ENCODE results near the gene PSMD7. TPM values are rescaled to one million over a fixed set of nuclear protein-coding genes. Genes with fewer than 3 reads are reported as not detected.

PSMD7 gene
- total RNA-seq, 1 experiment from 2014 or later: 109 TPM

DNA sequence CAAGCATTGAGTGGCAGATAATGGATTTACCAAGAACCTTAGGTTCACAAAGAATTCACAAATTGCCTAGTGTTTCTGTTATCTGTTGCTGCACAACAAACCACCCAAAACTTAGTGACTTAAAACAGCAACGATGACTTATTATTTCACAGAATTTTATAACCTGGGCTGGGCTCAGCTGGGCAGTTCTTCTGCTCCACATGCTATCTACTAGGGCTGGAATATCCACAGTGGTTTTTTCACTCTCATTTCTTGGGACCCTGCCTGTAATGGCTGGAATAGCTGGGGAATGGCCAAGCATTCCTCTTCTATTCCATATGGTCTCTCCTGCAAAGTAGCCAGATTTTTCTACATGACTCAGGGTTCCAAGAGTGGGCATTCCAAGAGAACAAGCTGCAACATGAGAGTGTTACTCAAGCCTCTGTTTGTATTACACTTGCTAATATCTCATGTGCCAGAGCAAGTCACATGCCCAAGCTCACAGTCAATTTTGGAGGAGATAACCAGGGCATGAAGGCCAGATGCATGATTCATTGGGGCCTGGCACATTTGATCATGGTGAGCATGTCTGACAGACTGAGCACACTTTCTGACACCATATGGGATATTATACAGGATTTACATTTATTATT lies 4.9 kb upstream of the PSMD7 start:
- Histone ChIP-seq H2AFZ (ENCODE audit: low read depth, low read length, poor library complexity, severe bottlenecking) (no peak overlapping the region), H3K79me2 (ENCODE audit: insufficient read depth, low read length) (peaks cover 4% of the 10 kb centered on the region; the same call in 1 of the 2 replicates), H4K20me1 (ENCODE audit: insufficient read depth) (no peaks in the 10 kb centered on the region), H3K4me3 (replicated peaks in 1 of 2; ENCODE audit: low read depth in 1 of 2, low read length in 2 of 2) (no peak overlapping the region), H3K4me2 (ENCODE audit: low read length) (no peak overlapping the region), H3K36me3 (ENCODE audit: control insufficient read depth in 1 of 2, insufficient read depth in 2 of 2, low read length in 2 of 2) (no peaks in the 10 kb centered on the region), H3K9me2 (ENCODE audit: insufficient read depth) (no peaks in the 10 kb centered on the region), H3K9ac (ENCODE audit: low read length) (no peak overlapping the region), H3K9me3 (ENCODE audit: control insufficient read depth in 1 of 2, insufficient read depth in 1 of 2, low read depth in 1 of 2, low read length in 2 of 2) (no peaks in the 10 kb centered on the region), H3K27me3 (ENCODE audit: insufficient read depth, low read length) (no peaks in the 10 kb centered on the region), H3K27ac (ENCODE audit: low read depth, low read length) (no peak overlapping the region), H3K4me1 (ENCODE audit: control insufficient read depth in 1 of 2, insufficient read depth in 2 of 2, low read length in 2 of 2) (peaks cover 0 to 9% of the 10 kb centered on the region in 2 experiments; a peak in 1 of 4 replicates)
- RAD21 ChIA-PET (ENCODE audit: low non-redundant PET in 1 of 2, low total read pairs in 2 of 2, uncharacterized antibody in 2 of 2, unreplicated experiment in 2 of 2): no interaction called here
- CTCF ChIA-PET: interaction anchor here (1.2 kb wide), 1 partner anchor 19 kb away, joined by 4 read pairs; no protein-coding TSS in a partner anchor
- intact Hi-C loops (cut with micrococcal nuclease): no loop called here
- DNase-seq (ENCODE audit: low read depth, low spot score) (no peak), ATAC-seq (no peak)
- TF ChIP-seq ELF1 (IDR thresholded peaks at IDR 0.05; ENCODE audit: borderline replicate concordance, low read depth): no peak
- TF ChIP-seq YY1 (IDR thresholded peaks at IDR 0.05; ENCODE audit: extremely low read depth, insufficient replicate concordance, low read depth, low read length): no peak
- TF ChIP-seq EZH2 (IDR thresholded peaks at IDR 0.05): no peak
- TF ChIP-seq, protein P1, sequence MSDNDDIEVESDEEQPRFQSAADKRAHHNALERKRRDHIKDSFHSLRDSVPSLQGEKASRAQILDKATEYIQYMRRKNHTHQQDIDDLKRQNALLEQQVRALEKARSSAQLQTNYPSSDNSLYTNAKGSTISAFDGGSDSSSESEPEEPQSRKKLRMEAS (IDR thresholded peaks at IDR 0.05): no peak
- TF ChIP-seq, protein P2, sequence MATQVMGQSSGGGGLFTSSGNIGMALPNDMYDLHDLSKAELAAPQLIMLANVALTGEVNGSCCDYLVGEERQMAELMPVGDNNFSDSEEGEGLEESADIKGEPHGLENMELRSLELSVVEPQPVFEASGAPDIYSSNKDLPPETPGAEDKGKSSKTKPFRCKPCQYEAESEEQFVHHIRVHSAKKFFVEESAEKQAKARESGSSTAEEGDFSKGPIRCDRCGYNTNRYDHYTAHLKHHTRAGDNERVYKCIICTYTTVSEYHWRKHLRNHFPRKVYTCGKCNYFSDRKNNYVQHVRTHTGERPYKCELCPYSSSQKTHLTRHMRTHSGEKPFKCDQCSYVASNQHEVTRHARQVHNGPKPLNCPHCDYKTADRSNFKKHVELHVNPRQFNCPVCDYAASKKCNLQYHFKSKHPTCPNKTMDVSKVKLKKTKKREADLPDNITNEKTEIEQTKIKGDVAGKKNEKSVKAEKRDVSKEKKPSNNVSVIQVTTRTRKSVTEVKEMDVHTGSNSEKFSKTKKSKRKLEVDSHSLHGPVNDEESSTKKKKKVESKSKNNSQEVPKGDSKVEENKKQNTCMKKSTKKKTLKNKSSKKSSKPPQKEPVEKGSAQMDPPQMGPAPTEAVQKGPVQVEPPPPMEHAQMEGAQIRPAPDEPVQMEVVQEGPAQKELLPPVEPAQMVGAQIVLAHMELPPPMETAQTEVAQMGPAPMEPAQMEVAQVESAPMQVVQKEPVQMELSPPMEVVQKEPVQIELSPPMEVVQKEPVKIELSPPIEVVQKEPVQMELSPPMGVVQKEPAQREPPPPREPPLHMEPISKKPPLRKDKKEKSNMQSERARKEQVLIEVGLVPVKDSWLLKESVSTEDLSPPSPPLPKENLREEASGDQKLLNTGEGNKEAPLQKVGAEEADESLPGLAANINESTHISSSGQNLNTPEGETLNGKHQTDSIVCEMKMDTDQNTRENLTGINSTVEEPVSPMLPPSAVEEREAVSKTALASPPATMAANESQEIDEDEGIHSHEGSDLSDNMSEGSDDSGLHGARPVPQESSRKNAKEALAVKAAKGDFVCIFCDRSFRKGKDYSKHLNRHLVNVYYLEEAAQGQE (IDR thresholded peaks at IDR 0.05; ENCODE audit: low read depth): no peak
- TF ChIP-seq, protein P3, sequence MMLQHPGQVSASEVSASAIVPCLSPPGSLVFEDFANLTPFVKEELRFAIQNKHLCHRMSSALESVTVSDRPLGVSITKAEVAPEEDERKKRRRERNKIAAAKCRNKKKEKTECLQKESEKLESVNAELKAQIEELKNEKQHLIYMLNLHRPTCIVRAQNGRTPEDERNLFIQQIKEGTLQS (IDR thresholded peaks at IDR 0.05): no peak
- TF ChIP-seq POLR2AphosphoS5 (IDR thresholded peaks at IDR 0.05; ENCODE audit: low read depth, low read length): no peak
- TF ChIP-seq FOSL1 (IDR thresholded peaks at IDR 0.05; ENCODE audit: low read depth): no peak
- TF ChIP-seq, protein P4, sequence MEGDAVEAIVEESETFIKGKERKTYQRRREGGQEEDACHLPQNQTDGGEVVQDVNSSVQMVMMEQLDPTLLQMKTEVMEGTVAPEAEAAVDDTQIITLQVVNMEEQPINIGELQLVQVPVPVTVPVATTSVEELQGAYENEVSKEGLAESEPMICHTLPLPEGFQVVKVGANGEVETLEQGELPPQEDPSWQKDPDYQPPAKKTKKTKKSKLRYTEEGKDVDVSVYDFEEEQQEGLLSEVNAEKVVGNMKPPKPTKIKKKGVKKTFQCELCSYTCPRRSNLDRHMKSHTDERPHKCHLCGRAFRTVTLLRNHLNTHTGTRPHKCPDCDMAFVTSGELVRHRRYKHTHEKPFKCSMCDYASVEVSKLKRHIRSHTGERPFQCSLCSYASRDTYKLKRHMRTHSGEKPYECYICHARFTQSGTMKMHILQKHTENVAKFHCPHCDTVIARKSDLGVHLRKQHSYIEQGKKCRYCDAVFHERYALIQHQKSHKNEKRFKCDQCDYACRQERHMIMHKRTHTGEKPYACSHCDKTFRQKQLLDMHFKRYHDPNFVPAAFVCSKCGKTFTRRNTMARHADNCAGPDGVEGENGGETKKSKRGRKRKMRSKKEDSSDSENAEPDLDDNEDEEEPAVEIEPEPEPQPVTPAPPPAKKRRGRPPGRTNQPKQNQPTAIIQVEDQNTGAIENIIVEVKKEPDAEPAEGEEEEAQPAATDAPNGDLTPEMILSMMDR (IDR thresholded peaks at IDR 0.05 in 2 of 3, conservative IDR thresholded peaks at IDR 0.05 in 1 of 3; ENCODE audit: borderline replicate concordance in 1 of 3, insufficient read depth in 1 of 3, low read depth in 2 of 3, low read length in 2 of 3): no peak
- no peak for TF ChIP-seq JUND (IDR thresholded peaks at IDR 0.05)
- TF ChIP-seq TCF7L2 (IDR thresholded peaks at IDR 0.05; ENCODE audit: borderline replicate concordance, extremely low read depth, insufficient read depth, insufficient read length): no peak
- TF ChIP-seq POLR2A (IDR thresholded peaks at IDR 0.05; ENCODE audit: borderline replicate concordance, extremely low read depth, insufficient read depth, insufficient read length): no peak
- TF ChIP-seq SP1 (IDR thresholded peaks at IDR 0.05; ENCODE audit: low read depth): no peak
- no peak for TF ChIP-seq SIN3A (IDR thresholded peaks at IDR 0.05; ENCODE audit: low read depth)
- no peak for TF ChIP-seq ZNF274 (IDR thresholded peaks at IDR 0.05; ENCODE audit: low read depth, low read length)
- TF ChIP-seq RAD21 (IDR thresholded peaks at IDR 0.05; ENCODE audit: low read depth): no peak
- TF ChIP-seq CBX3 (IDR thresholded peaks at IDR 0.05; ENCODE audit: low read depth): no peak
- POLR2A ChIA-PET: interaction anchor here (0.6 kb wide), 1 partner anchor 11 kb away, joined by 5 read pairs; no protein-coding TSS in a partner anchor
- BruUV-seq (replicated peaks): no TSS peak

All from HCT116 (cell line).